HepG2 (cell line): ENCODE measurements around the gene EPHA10. TPM values are rescaled to one million over a fixed set of nuclear protein-coding genes. Genes with fewer than 3 reads are reported as not detected.

Experiments used
- ATAC-seq: fragments of 200-7000 bp; cut with Tn5 transposase; 3 replicates; pipeline ENCODE4 v1.9.1; 2020; ENCODE audit warnings: mild to moderate bottlenecking, moderate library complexity
- BruUV-seq: library from RNA; stranded (reverse); fragments of 400-500 nt; replicated peaks from 2 replicates; lab custom pipeline; 2021; lab: Mats Ljungman, UMichigan
- CTCF ChIA-PET: fragments of 300-600 bp; formaldehyde crosslinking; extraction: SDS; loops from one replicate; lab custom pipeline; 2021; ENCODE audit warnings: low total read pairs, inconsistent platforms, low intra/inter-chr PET ratio; lab: Yijun Ruan, JAX
- POLR2A ChIA-PET: fragments of 350-600 bp; sonication (Branson Sonifier 250); formaldehyde crosslinking; loops from one replicate; lab custom pipeline; 2020; ENCODE audit warnings: antibody characterized with exemption, inconsistent platforms; lab: Yijun Ruan, JAX
- DNase-seq: peaks from one replicate; pipeline ENCODE4 v3.0.0-alpha.2; 2015; ENCODE audit warnings: low spot score
- FAIRE-seq: peaks from 3 replicates; lab custom pipeline; 2011; peaks lifted over from hg19 to GRCh38; lab: Jason Lieb, UNC
- H2AFZ ChIP-seq: one replicate; pipeline ENCODE4 v1.6.1; 2011; ENCODE audit warnings: low read length, inconsistent platforms
- H3K27ac ChIP-seq: fragments of 300-600 bp; 3 replicates; pipeline ENCODE4 v1.8.0; 2011; ENCODE audit warnings: mixed run types, mild to moderate bottlenecking, mixed read lengths, low read length, inconsistent platforms; ENCODE audit not compliant: insufficient read depth; ENCODE audit errors: extremely low read length
- H3K27me3 ChIP-seq, 2 experiments: fragments of 200-600 bp in 1 of 2; 2 replicates in 1 of 2; 3 replicates in 1 of 2; pipeline versions ENCODE4 v1.6.0 to v1.8.0; 2011; ENCODE audit warnings: low read length in 2 of 2, mild to moderate bottlenecking in 2 of 2, moderate library complexity in 2 of 2, inconsistent platforms in 1 of 2; ENCODE audit not compliant: insufficient read depth in 2 of 2, control insufficient read depth in 1 of 2
- H3K36me3 ChIP-seq, 2 experiments: fragments of 200-600 bp in 1 of 2; replicated peaks in 1 of 2; 2 replicates in 1 of 2; 3 replicates in 1 of 2; pipeline versions ENCODE4 v1.5.1 to v1.8.0; 2011; ENCODE audit warnings: low read length in 2 of 2, inconsistent platforms in 1 of 2; ENCODE audit not compliant: insufficient read depth in 2 of 2, control insufficient read depth in 1 of 2
- H3K4me1 ChIP-seq: 2 replicates; pipeline ENCODE4 v1.5.1; 2012; ENCODE audit warnings: low read length, inconsistent platforms; ENCODE audit not compliant: insufficient read depth
- H3K4me2 ChIP-seq: 2 replicates; pipeline ENCODE4 v1.6.0; 2011; ENCODE audit warnings: low read depth, low read length, inconsistent platforms
- H3K4me3 ChIP-seq, 3 experiments: fragments of 200-600 bp in 1 of 3; sonication (generic), shearing (Covaris generic) in 1 of 3; replicated peaks in 1 of 3; 2 replicates each; pipeline ENCODE4 v1.5.1; 2011 to 2016; ENCODE audit warnings: low read length in 3 of 3, inconsistent platforms in 2 of 3, low read depth in 2 of 3, mild to moderate bottlenecking in 2 of 3, control low read depth in 1 of 3, mixed read lengths in 1 of 3; ENCODE audit not compliant: insufficient read depth in 1 of 3
- H3K79me2 ChIP-seq: one replicate; pipeline ENCODE4 v1.6.1; 2011; ENCODE audit warnings: low read length, inconsistent platforms; ENCODE audit not compliant: insufficient read depth
- H3K9ac ChIP-seq: 2 replicates; pipeline ENCODE4 v1.6.0; 2011; ENCODE audit warnings: mild to moderate bottlenecking, low read depth, low read length, inconsistent platforms; ENCODE audit not compliant: insufficient read depth
- H3K9me3 ChIP-seq: 2 replicates; pipeline ENCODE4 v1.5.1; 2012; ENCODE audit warnings: mild to moderate bottlenecking, low read length
- H4K20me1 ChIP-seq: 2 replicates; pipeline ENCODE4 v1.6.0; 2011; ENCODE audit warnings: inconsistent platforms, mild to moderate bottlenecking, low read length, moderate library complexity; ENCODE audit not compliant: insufficient read depth
- STAG1 ChIP-seq: sonication (generic); formaldehyde crosslinking; IDR thresholded peaks from 2 replicates; pipeline ENCODE4 v1.4.0; 2020; ENCODE audit warnings: missing genetic modification reagents
- ZNF687 ChIP-seq: sonication (generic); formaldehyde crosslinking; IDR thresholded peaks from 2 replicates; pipeline ENCODE4 v1.5.1; 2020; ENCODE audit warnings: mild to moderate bottlenecking, missing genetic modification reagents, moderate library complexity
- WGBS: methylation state at CpG from one replicate; pipeline ENCODE4 v1.1.6; 2017; ENCODE audit warnings: low lambda C conversion rate; 5-methylcytosine and 5-hydroxymethylcytosine counted together
- in situ Hi-C: cut with HindIII; loops from 2 replicates; pipeline ENCODE4 v1.10.0; 2017; ENCODE audit warnings: low pct_unique_long_range_greater_than_20kb; ENCODE audit not compliant: extremely low pct_ligation_motif_present
- intact Hi-C: fragments of 100-400 bp; cut with micrococcal nuclease; formaldehyde crosslinking; loops from one replicate; pipeline ENCODE4 v1.10.0; 2022; ENCODE audit not compliant: unreplicated experiment
- polyA plus RNA-seq, 8 experiments: library from polyadenylated mRNA; depleted of rRNA in 3 of 8; stranded (reverse) in 7 of 8; unstranded in 1 of 8; fragments of >200 nt; fragmentation: Illumina TruSeq in 4 of 8; extraction: Trizol in 4 of 8; gene quantifications; 2 replicates each; pipeline versions ENCODE4 v1.2.1 to v1.2.3, GENCODE V29; 2011 to 2016; ENCODE audit warnings: low read depth in 4 of 8, missing spikeins in 1 of 8, mixed read lengths in 1 of 8; ENCODE audit not compliant: insufficient read depth in 1 of 8
- total RNA-seq, 5 experiments: library from RNA; depleted of rRNA; stranded (reverse); fragments of >200 nt; fragmentation: Illumina TruSeq; extraction: Trizol; gene quantifications; 2 replicates each; pipeline ENCODE4 v1.2.3, GENCODE V29; 2016; ENCODE audit warnings: low read depth in 1 of 5
- TF ChIP-seq, protein P1 (sequence below): sonication (generic); formaldehyde crosslinking; IDR thresholded peaks from 2 replicates; pipeline ENCODE4 v1.4.0; 2020; ENCODE audit warnings: missing genetic modification reagents
- TF ChIP-seq, protein P2 (sequence below): sonication (generic); formaldehyde crosslinking; IDR thresholded peaks from 2 replicates; pipeline ENCODE4 v1.4.0; 2020; ENCODE audit warnings: missing genetic modification reagents
- TF ChIP-seq, protein P3 (sequence below): sonication (generic); formaldehyde crosslinking; IDR thresholded peaks from 2 replicates; pipeline ENCODE4; 2020; ENCODE audit warnings: missing genetic modification reagents, mild to moderate bottlenecking, borderline replicate concordance
- TF ChIP-seq, protein P4 (sequence below): sonication (generic); formaldehyde crosslinking; IDR thresholded peaks from 2 replicates; pipeline ENCODE4 v1.5.0; 2020; ENCODE audit warnings: missing genetic modification reagents

The EPHA10 gene
- total and polyA plus RNA-seq, 2 of the 13 experiments (the other 11 are each of a cell fraction or from before 2014, with no cell fraction given) = 0.11 to 0.58 TPM

GRCh38 chr1:37676281-37677142 lies 88.4 kb downstream of the EPHA10 start (continued):
- TF ChIP-seq, protein P1, sequence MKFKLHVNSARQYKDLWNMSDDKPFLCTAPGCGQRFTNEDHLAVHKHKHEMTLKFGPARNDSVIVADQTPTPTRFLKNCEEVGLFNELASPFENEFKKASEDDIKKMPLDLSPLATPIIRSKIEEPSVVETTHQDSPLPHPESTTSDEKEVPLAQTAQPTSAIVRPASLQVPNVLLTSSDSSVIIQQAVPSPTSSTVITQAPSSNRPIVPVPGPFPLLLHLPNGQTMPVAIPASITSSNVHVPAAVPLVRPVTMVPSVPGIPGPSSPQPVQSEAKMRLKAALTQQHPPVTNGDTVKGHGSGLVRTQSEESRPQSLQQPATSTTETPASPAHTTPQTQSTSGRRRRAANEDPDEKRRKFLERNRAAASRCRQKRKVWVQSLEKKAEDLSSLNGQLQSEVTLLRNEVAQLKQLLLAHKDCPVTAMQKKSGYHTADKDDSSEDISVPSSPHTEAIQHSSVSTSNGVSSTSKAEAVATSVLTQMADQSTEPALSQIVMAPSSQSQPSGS (CRISPR knock-in tag) = no peak
- TF ChIP-seq, protein P2, sequence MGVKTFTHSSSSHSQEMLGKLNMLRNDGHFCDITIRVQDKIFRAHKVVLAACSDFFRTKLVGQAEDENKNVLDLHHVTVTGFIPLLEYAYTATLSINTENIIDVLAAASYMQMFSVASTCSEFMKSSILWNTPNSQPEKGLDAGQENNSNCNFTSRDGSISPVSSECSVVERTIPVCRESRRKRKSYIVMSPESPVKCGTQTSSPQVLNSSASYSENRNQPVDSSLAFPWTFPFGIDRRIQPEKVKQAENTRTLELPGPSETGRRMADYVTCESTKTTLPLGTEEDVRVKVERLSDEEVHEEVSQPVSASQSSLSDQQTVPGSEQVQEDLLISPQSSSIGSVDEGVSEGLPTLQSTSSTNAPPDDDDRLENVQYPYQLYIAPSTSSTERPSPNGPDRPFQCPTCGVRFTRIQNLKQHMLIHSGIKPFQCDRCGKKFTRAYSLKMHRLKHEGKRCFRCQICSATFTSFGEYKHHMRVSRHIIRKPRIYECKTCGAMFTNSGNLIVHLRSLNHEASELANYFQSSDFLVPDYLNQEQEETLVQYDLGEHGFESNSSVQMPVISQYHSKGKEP (CRISPR knock-in tag) = no peak
- peak; percentile 21; the same call in 1 of the 2 replicates for TF ChIP-seq STAG1

DNA sequence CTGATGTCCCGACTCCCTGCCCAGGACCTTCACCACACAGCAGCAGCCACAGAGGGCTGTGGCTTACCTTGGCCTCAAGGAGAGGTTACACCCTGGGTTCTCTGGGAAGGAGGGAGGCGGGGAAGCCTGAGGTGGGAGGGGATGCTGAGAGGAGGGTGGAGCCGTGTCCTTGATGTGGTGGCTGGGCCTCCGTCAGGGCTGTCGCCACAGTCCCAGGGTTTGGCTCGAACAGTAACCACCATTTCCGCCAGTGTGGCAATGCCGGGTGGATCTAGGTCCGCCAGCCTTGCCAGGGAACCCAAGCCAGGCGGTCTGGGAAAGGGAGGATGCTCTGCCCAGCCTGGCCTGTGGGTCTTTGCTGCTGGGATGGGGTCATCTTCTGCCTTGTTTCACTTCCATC lies 91.0 kb downstream of the EPHA10 start:
- Histone ChIP-seq H3K79me2 (no peaks in the 10 kb centered on the region), H2AFZ (no peak overlapping the region), H4K20me1 (no peaks in the 10 kb centered on the region), H3K9ac (no peak overlapping the region), H3K4me2 (no peak overlapping the region), H3K27me3 (peaks cover 3 to 53% of the 10 kb centered on the region in 2 experiments; a peak in 3 of 5 replicates), H3K9me3 (no peaks in the 10 kb centered on the region), H3K27ac (no peak overlapping the region), H3K36me3 (no peaks in the 10 kb centered on the region), H3K4me3 (no peak overlapping the region), H3K4me1 (peaks cover 8% of the 10 kb centered on the region)
- TF ChIP-seq, protein P3, sequence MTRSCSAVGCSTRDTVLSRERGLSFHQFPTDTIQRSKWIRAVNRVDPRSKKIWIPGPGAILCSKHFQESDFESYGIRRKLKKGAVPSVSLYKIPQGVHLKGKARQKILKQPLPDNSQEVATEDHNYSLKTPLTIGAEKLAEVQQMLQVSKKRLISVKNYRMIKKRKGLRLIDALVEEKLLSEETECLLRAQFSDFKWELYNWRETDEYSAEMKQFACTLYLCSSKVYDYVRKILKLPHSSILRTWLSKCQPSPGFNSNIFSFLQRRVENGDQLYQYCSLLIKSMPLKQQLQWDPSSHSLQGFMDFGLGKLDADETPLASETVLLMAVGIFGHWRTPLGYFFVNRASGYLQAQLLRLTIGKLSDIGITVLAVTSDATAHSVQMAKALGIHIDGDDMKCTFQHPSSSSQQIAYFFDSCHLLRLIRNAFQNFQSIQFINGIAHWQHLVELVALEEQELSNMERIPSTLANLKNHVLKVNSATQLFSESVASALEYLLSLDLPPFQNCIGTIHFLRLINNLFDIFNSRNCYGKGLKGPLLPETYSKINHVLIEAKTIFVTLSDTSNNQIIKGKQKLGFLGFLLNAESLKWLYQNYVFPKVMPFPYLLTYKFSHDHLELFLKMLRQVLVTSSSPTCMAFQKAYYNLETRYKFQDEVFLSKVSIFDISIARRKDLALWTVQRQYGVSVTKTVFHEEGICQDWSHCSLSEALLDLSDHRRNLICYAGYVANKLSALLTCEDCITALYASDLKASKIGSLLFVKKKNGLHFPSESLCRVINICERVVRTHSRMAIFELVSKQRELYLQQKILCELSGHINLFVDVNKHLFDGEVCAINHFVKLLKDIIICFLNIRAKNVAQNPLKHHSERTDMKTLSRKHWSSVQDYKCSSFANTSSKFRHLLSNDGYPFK (CRISPR knock-in tag) = peak; percentile 91; the same call in 1 of the 2 replicates
- TF ChIP-seq, protein P4, sequence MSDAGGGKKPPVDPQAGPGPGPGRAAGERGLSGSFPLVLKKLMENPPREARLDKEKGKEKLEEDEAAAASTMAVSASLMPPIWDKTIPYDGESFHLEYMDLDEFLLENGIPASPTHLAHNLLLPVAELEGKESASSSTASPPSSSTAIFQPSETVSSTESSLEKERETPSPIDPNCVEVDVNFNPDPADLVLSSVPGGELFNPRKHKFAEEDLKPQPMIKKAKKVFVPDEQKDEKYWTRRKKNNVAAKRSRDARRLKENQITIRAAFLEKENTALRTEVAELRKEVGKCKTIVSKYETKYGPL (CRISPR knock-in tag) = no peak
- peak; percentile 13; the same call in 1 of the 2 replicates for TF ChIP-seq ZNF687
- FAIRE-seq (no peak), ATAC-seq (peak; percentile 37), DNase-seq (no peak)
- ChIA-PET CTCF (no interaction called here), POLR2A (no interaction called here)
- 0% methylated on average over 1 of the region's 10 CpGs for WGBS
- in situ Hi-C loops = no loop called here
- intact Hi-C loops = no loop called here
- no TSS peak for BruUV-seq
